Measurements from ENCODE around the gene TBPL2. TPM values are rescaled to one million over a fixed set of nuclear protein-coding genes. Genes with fewer than 3 reads are reported as not detected.

Gene TBPL2
- total RNA-seq, 6 experiments from 2014 or later, result not detected

DNA sequence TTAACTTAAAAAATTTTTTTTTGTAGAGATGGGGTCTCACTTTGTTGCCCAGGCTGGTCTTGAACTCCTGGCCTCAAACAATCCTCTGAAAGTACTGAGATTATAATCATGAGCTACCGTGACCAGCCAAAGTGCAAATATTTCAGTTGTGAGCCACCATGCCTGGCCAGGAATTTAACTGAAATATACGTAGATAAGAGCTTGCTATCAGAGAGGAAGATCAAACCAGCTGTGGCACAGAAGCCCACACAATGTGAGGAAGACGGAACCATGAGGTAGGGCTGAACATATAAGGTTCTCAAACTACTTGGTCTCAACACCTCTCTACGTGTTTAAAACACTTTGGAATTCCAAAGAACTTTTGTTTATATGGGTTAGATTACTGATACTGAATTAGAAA, 57.9 kb downstream of the TBPL2 start:
- intact Hi-C loops (cut with DNase I), result no loop called here
- peaks cover 0 to 45% (median 11%) of the 10 kb centered on the region in 4 donors for H3K36me3 ChIP-seq
- no peak overlapping the region for H3K4me3 ChIP-seq
- H3K27ac ChIP-seq, result no peak overlapping the region
- DNase-seq (no peak), ATAC-seq (no peak)
- no peak for TF ChIP-seq POLR2A (IDR thresholded peaks at IDR 0.05)
- TF ChIP-seq, protein P1, sequence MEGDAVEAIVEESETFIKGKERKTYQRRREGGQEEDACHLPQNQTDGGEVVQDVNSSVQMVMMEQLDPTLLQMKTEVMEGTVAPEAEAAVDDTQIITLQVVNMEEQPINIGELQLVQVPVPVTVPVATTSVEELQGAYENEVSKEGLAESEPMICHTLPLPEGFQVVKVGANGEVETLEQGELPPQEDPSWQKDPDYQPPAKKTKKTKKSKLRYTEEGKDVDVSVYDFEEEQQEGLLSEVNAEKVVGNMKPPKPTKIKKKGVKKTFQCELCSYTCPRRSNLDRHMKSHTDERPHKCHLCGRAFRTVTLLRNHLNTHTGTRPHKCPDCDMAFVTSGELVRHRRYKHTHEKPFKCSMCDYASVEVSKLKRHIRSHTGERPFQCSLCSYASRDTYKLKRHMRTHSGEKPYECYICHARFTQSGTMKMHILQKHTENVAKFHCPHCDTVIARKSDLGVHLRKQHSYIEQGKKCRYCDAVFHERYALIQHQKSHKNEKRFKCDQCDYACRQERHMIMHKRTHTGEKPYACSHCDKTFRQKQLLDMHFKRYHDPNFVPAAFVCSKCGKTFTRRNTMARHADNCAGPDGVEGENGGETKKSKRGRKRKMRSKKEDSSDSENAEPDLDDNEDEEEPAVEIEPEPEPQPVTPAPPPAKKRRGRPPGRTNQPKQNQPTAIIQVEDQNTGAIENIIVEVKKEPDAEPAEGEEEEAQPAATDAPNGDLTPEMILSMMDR (IDR thresholded peaks at IDR 0.05), result no peak
- no peaks in the 10 kb centered on the region for H3K4me1 ChIP-seq
- WGBS (ENCODE audit: insufficient coverage, low coverage, low lambda C conversion rate, missing lambda C conversion rate), result 91% methylated on average over 4 of the region's 4 CpGs
- H3K27me3 ChIP-seq, result no peaks in the 10 kb centered on the region
- no peaks in the 10 kb centered on the region for H3K9me3 ChIP-seq

DNA sequence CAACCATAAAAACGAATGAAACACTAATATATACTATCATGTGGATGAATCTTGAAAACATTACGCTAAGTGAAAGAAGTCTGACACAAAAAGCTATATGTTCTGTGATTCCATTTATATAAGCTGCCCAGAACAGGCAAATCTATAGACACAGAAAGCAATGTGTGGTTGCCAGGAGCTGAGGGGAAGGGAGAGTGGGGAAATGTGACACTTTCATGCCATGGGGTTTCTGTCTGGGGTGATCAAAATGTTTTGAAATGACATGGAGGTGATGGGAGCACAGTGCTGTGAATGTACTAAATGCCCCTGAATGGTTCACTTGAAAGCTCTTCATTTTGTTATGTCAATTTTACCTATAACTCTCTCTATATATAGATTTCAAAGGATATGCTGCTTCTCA, 58.9 kb downstream of the TBPL2 start:
- ATAC-seq, result no peak
- H3K9me3 ChIP-seq, result no peaks in the 10 kb centered on the region
- H3K36me3 ChIP-seq, result peaks cover 0 to 47% (median 11%) of the 10 kb centered on the region in 4 donors
- TF ChIP-seq, protein P1 (IDR thresholded peaks at IDR 0.05), result no peak
- TF ChIP-seq POLR2A (IDR thresholded peaks at IDR 0.05), result no peak
- H3K27ac ChIP-seq, result no peak overlapping the region
- H3K4me1 ChIP-seq, result no peaks in the 10 kb centered on the region
- no peak overlapping the region for H3K4me3 ChIP-seq
- no peak for DNase-seq
- intact Hi-C loops (cut with DNase I), result no loop called here
- 86% methylated on average over 2 of the region's 2 CpGs for WGBS (ENCODE audit: insufficient coverage, low coverage, low lambda C conversion rate, missing lambda C conversion rate)
- H3K27me3 ChIP-seq, result no peaks in the 10 kb centered on the region

DNA sequence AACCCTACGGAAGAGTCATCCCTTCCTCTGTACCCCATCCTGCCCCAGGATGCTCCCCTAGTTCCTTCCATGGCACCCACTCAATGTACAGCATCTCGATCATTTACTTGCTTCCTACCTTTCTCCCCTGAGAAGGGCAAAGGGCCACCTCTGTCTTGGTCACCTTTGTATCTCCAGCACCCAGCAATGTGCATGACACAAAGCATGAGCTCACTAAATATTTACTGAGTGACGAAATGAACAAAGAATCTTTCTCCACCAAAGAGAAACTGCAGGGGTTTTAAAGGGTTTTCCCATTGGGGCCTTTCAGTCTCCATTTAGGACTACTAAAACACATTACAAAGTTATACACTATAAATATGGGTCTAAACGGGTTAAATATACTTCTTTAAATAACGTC, 59.4 kb downstream of the TBPL2 start:
- DNase-seq (no peak), ATAC-seq (peak; percentile 18 to 90 (median 72))

DNA sequence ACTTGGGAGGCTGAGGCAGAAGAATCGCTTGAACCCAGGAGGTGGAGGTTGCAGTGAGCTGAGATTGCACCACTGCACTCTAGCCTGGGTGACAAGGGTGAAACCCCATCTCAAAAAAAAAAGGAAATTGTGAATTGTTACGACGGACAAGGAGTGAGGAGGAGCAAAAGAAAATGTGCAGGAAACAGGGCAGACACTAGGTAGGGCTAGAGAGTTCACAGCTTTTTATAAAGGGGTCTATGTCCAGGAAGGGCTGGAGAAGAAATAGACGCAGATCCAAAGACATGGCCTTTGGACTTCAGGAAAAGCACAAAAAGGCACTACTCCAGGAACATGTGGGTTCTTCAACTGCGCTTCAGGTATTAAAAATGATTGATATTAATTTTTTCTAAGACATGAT, 63.2 kb downstream of the TBPL2 start:
- no peaks in the 10 kb centered on the region for H3K27me3 ChIP-seq
- DNase-seq (no peak), ATAC-seq (no peak)
- no peaks in the 10 kb centered on the region for H3K4me1 ChIP-seq
- no peak overlapping the region for H3K4me3 ChIP-seq
- TF ChIP-seq POLR2A (IDR thresholded peaks at IDR 0.05), result no peak
- TF ChIP-seq, protein P1 (IDR thresholded peaks at IDR 0.05), result no peak
- WGBS (ENCODE audit: insufficient coverage, low coverage, low lambda C conversion rate, missing lambda C conversion rate), result 93% methylated on average over 5 of the region's 5 CpGs
- H3K27ac ChIP-seq, result no peak overlapping the region
- peaks cover 0 to 47% (median 10%) of the 10 kb centered on the region in 4 donors for H3K36me3 ChIP-seq
- no peaks in the 10 kb centered on the region for H3K9me3 ChIP-seq
- intact Hi-C loops (cut with DNase I), result no loop called here

More for the DNA sequence above, 59.4 kb downstream of the TBPL2 start:
- intact Hi-C loops (cut with DNase I), result no loop called here
- no peak overlapping the region for H3K27ac ChIP-seq
- H3K4me3 ChIP-seq, result no peak overlapping the region
- H3K4me1 ChIP-seq, result no peaks in the 10 kb centered on the region
- peaks cover 0 to 50% (median 10%) of the 10 kb centered on the region in 4 donors for H3K36me3 ChIP-seq
- 56% methylated on average over 5 of the region's 5 CpGs for WGBS (ENCODE audit: insufficient coverage, low coverage, low lambda C conversion rate, missing lambda C conversion rate)
- no peaks in the 10 kb centered on the region for H3K9me3 ChIP-seq
- no peak for TF ChIP-seq POLR2A (IDR thresholded peaks at IDR 0.05)
- TF ChIP-seq, protein P1 (IDR thresholded peaks at IDR 0.05), result no peak
- H3K27me3 ChIP-seq, result no peaks in the 10 kb centered on the region

GRCh38 chr14:55374771-55375170, 65.6 kb downstream of the TBPL2 start:
- ATAC-seq, result no peak
- H3K36me3 ChIP-seq, result peaks cover 0 to 34% (median 1%) of the 10 kb centered on the region in 4 donors
- intact Hi-C loops (cut with DNase I), result no loop called here

More at GRCh38 chr14:55374771-55375170, 65.6 kb downstream of the TBPL2 start:
- DNase-seq, result no peak
- H3K27me3 ChIP-seq, result no peaks in the 10 kb centered on the region
- WGBS (ENCODE audit: insufficient coverage, low coverage, low lambda C conversion rate, missing lambda C conversion rate), result 82% methylated on average over 4 of the region's 4 CpGs
- no peak overlapping the region for H3K27ac ChIP-seq
- H3K9me3 ChIP-seq, result no peaks in the 10 kb centered on the region
- TF ChIP-seq POLR2A (IDR thresholded peaks at IDR 0.05), result no peak
- TF ChIP-seq, protein P1 (IDR thresholded peaks at IDR 0.05), result no peak
- no peaks in the 10 kb centered on the region for H3K4me1 ChIP-seq
- H3K4me3 ChIP-seq, result no peak overlapping the region

Data from right lobe of liver (tissue), 6 donors.